ENCODE data around the gene LTF. TPM values are rescaled to one million over a fixed set of nuclear protein-coding genes. Genes with fewer than 3 reads are reported as not detected.

The LTF gene
- total and polyA plus RNA-seq, 2 of the 13 experiments (the other 11 are each of a cell fraction or from before 2014, with no cell fraction given), result not detected

- no peak for TF ChIP-seq SNAPC2 (CRISPR knock-in tag; IDR thresholded peaks at IDR 0.05)
- TF ChIP-seq ZNF468 (CRISPR knock-in tag; IDR thresholded peaks at IDR 0.05), result no peak
- TF ChIP-seq TMF1 (CRISPR knock-in tag; IDR thresholded peaks at IDR 0.05; ENCODE audit: low read depth), result no peak
- TF ChIP-seq KLF11 (CRISPR knock-in tag; IDR thresholded peaks at IDR 0.05), result no peak
- TF ChIP-seq ZBED4 (CRISPR knock-in tag; IDR thresholded peaks at IDR 0.05; ENCODE audit: borderline replicate concordance), result no peak
- TF ChIP-seq ZBTB43 (CRISPR knock-in tag; conservative IDR thresholded peaks at IDR 0.05), result no peak
- peak; percentile 15; the same call in 1 of the 2 replicates for TF ChIP-seq HCFC1 (IDR thresholded peaks at IDR 0.05; ENCODE audit: low read depth, low read length)
- no peak for TF ChIP-seq DPF2 (CRISPR knock-in tag; IDR thresholded peaks at IDR 0.05; ENCODE audit: borderline replicate concordance, low read depth)
- TF ChIP-seq SRY (CRISPR knock-in tag; IDR thresholded peaks at IDR 0.05), result no peak
- peak; percentile 45; the same call in 1 of the 2 replicates for TF ChIP-seq RXRB (CRISPR knock-in tag; IDR thresholded peaks at IDR 0.05; ENCODE audit: borderline replicate concordance)
- no peak for TF ChIP-seq ZSCAN12 (CRISPR knock-in tag; IDR thresholded peaks at IDR 0.05)
- no peak for TF ChIP-seq RFXAP (CRISPR knock-in tag; IDR thresholded peaks at IDR 0.05; ENCODE audit: borderline replicate concordance)
- no peak for TF ChIP-seq ZNF292 (CRISPR knock-in tag; IDR thresholded peaks at IDR 0.05; ENCODE audit: borderline replicate concordance, low read depth)
- TF ChIP-seq ZC3H13 (CRISPR knock-in tag; IDR thresholded peaks at IDR 0.05), result no peak; the same call in 1 of the 2 replicates
- 0 out of 2 replicates have a peak, but pooled peaks have one; percentile 29 for TF ChIP-seq BORCS8-MEF2B (CRISPR knock-in tag; IDR thresholded peaks at IDR 0.05)
- TF ChIP-seq, protein P1, sequence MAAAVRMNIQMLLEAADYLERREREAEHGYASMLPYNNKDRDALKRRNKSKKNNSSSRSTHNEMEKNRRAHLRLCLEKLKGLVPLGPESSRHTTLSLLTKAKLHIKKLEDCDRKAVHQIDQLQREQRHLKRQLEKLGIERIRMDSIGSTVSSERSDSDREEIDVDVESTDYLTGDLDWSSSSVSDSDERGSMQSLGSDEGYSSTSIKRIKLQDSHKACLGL (CRISPR knock-in tag; IDR thresholded peaks at IDR 0.05), result no peak
- peak; percentile 75 for TF ChIP-seq TEAD3 (CRISPR knock-in tag; optimal IDR thresholded peaks at IDR 0.05; ENCODE audit: borderline replicate concordance)
- TF ChIP-seq ZNF484 (CRISPR knock-in tag; IDR thresholded peaks at IDR 0.05; ENCODE audit: borderline replicate concordance, low read depth), result no peak
- TF ChIP-seq FOXA1 (IDR thresholded peaks at IDR 0.05), result no peak
- TF ChIP-seq FOXA1 (CRISPR knock-in tag; IDR thresholded peaks at IDR 0.05), result no peak
- TF ChIP-seq ZNF672 (CRISPR knock-in tag; IDR thresholded peaks at IDR 0.05), result no peak
- no peak for TF ChIP-seq SCMH1 (CRISPR knock-in tag; IDR thresholded peaks at IDR 0.05; ENCODE audit: borderline replicate concordance)
- no peak for TF ChIP-seq ZFP82 (CRISPR knock-in tag; IDR thresholded peaks at IDR 0.05; ENCODE audit: borderline replicate concordance)
- no peak for TF ChIP-seq ZFP62 (CRISPR knock-in tag; IDR thresholded peaks at IDR 0.05)
- no peak for TF ChIP-seq ZNF232 (CRISPR knock-in tag; IDR thresholded peaks at IDR 0.05; ENCODE audit: borderline replicate concordance)
Measured at GRCh38 chr3:46488735-46489361, 24.1 kb upstream of the LTF start (continued).

Data from HepG2 (cell line).